ENCODE measurements around the gene CARS1.

DNA sequence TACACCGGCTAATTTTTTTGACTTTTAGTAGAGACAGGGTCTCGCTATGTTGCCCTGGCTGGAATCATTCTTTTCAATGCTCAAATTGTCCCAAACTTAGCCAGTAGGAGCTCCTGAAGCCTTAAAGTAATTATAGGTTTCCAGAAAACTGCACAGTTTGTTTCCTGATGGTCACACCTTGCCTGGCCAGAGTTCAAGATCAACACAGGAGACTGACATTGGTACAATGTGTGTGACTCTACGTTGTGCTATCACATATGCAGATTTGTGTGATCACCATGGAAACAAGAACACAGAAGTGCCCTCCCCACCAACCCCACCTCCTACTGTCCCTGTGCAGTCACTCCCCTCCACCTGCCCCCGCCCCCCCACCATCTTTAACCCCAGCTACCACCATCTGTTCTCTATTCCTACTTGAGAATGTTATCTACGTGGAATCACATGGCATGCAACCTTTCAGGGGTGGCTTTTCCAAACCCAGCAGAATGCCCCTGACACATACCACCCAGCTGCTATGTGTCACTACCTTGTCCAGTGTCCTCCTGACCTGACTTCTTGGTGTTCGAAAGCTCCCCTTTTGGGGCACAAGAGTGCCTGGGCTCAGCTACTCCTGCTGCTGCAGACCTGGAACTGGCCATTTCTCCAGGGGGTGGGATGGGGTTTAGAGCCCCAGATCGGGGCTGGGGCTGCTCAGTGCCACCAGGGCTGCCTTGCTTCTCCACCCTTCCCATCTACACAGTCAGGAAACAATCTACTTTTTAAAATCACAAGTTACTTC is 59.0 kb downstream of the CARS1 start:
- TF ChIP-seq EZH2 (IDR thresholded peaks at IDR 0.05) (no peak), EZH2phosphoT487 (IDR thresholded peaks at IDR 0.05) (no peak)
- TF ChIP-seq, protein P1, sequence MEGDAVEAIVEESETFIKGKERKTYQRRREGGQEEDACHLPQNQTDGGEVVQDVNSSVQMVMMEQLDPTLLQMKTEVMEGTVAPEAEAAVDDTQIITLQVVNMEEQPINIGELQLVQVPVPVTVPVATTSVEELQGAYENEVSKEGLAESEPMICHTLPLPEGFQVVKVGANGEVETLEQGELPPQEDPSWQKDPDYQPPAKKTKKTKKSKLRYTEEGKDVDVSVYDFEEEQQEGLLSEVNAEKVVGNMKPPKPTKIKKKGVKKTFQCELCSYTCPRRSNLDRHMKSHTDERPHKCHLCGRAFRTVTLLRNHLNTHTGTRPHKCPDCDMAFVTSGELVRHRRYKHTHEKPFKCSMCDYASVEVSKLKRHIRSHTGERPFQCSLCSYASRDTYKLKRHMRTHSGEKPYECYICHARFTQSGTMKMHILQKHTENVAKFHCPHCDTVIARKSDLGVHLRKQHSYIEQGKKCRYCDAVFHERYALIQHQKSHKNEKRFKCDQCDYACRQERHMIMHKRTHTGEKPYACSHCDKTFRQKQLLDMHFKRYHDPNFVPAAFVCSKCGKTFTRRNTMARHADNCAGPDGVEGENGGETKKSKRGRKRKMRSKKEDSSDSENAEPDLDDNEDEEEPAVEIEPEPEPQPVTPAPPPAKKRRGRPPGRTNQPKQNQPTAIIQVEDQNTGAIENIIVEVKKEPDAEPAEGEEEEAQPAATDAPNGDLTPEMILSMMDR (IDR thresholded peaks at IDR 0.05) = no peak

Measured in neural progenitor cell (in vitro differentiated cells).